GM12878 (cell line): Measurements from ENCODE around the gene RCC2. TPM values are rescaled to one million over a fixed set of nuclear protein-coding genes. Genes with fewer than 3 reads are reported as not detected.

ENCODE experiments used
- ATAC-seq: fragments of 200-7000 bp; cut with Tn5 transposase; 3 replicates; pipeline ENCODE4 v1.9.1; 2020; ENCODE audit warnings: mild to moderate bottlenecking, moderate library complexity
- BruUV-seq: library from RNA; stranded (reverse); fragments of 400-500 nt; replicated peaks from 2 replicates; lab custom pipeline; 2021; lab: Mats Ljungman, UMichigan
- CTCF ChIA-PET: fragments of 300-600 bp; sonication (Branson Sonifier 250); formaldehyde crosslinking; extraction: SDS; loops from one replicate; lab custom pipeline; 2021; ENCODE audit warnings: inconsistent platforms; lab: Yijun Ruan, JAX
- POLR2A ChIA-PET: fragments of 350-600 bp; formaldehyde crosslinking; extraction: SDS; loops from one replicate; lab custom pipeline; 2021; ENCODE audit warnings: inconsistent platforms; lab: Charles Lee
- RAD21 ChIA-PET: fragments of 300-600 bp; sonication (Branson Sonifier 250); formaldehyde crosslinking; loops from one replicate; lab custom pipeline; 2023; ENCODE audit warnings: antibody characterized with exemption; ENCODE audit not compliant: unreplicated experiment; lab: Charles Lee
- SMC1A ChIA-PET: fragments of 300-600 bp; sonication (Branson Sonifier 250); formaldehyde crosslinking; loops from one replicate; lab custom pipeline; 2023; ENCODE audit not compliant: unreplicated experiment, uncharacterized antibody; lab: Charles Lee
- DNase-seq: peaks from one replicate; pipeline ENCODE4 v3.0.0-alpha.2; 2011; ENCODE audit warnings: low read depth, low spot score
- FAIRE-seq: peaks from 3 replicates; lab custom pipeline; 2011; peaks lifted over from hg19 to GRCh38; lab: Jason Lieb, UNC
- H2AFZ ChIP-seq: 2 replicates; pipeline ENCODE4 v1.6.0; 2011; ENCODE audit warnings: low read depth, low read length, control low read depth; ENCODE audit not compliant: control insufficient read depth
- H3K27ac ChIP-seq: 2 replicates; pipeline ENCODE4 v1.5.1; 2011; ENCODE audit warnings: control low read depth; ENCODE audit not compliant: control insufficient read depth, insufficient read depth
- H3K27me3 ChIP-seq, 2 experiments: replicated peaks in 1 of 2; 2 replicates each; pipeline versions ENCODE4 v1.6.0 to v1.6.1; 2011; ENCODE audit warnings: low read length in 1 of 2; ENCODE audit not compliant: control insufficient read depth in 2 of 2, insufficient read depth in 2 of 2
- H3K36me3 ChIP-seq, 2 experiments: 2 replicates each; pipeline ENCODE4 v1.5.1; 2011; ENCODE audit warnings: low read length in 1 of 2; ENCODE audit not compliant: control insufficient read depth in 2 of 2, insufficient read depth in 2 of 2
- H3K4me1 ChIP-seq: 2 replicates; pipeline ENCODE4 v1.6.1; 2011; ENCODE audit warnings: mild to moderate bottlenecking, low read length, moderate library complexity, mixed read lengths; ENCODE audit not compliant: control insufficient read depth, insufficient read depth
- H3K4me2 ChIP-seq: 2 replicates; pipeline ENCODE4 v1.6.0; 2011; ENCODE audit warnings: control low read depth; ENCODE audit not compliant: control insufficient read depth, insufficient read depth
- H3K4me3 ChIP-seq: fragments of 200-600 bp; sonication (generic); 2 replicates; pipeline ENCODE4 v1.5.1; 2016
- H3K79me2 ChIP-seq: 2 replicates; pipeline ENCODE4 v1.6.0; 2011; ENCODE audit warnings: low read length; ENCODE audit not compliant: control insufficient read depth, insufficient read depth
- H3K9ac ChIP-seq: 2 replicates; pipeline ENCODE4 v1.8.0; 2011; ENCODE audit warnings: low read length, control low read depth, mixed read lengths; ENCODE audit not compliant: control insufficient read depth, insufficient read depth
- H3K9me3 ChIP-seq: replicated peaks from 3 replicates; pipeline ENCODE4 v1.5.1; 2011; ENCODE audit warnings: mild to moderate bottlenecking, low read length; ENCODE audit not compliant: control insufficient read depth, insufficient read depth
- H4K20me1 ChIP-seq: 2 replicates; pipeline ENCODE4 v1.6.0; 2011; ENCODE audit not compliant: control insufficient read depth, insufficient read depth
- BCL3 ChIP-seq: IDR thresholded peaks from 2 replicates; pipeline ENCODE4 v1.6.1; 2011; ENCODE audit warnings: borderline replicate concordance, low read depth, mild to moderate bottlenecking, moderate library complexity, low read length; ENCODE audit not compliant: insufficient read depth, poor library complexity, severe bottlenecking
- BCLAF1 ChIP-seq: fragments of 450-650 bp; IDR thresholded peaks from 2 replicates; pipeline ENCODE4 v1.6.1; 2017; ENCODE audit warnings: antibody characterized with exemption, mild to moderate bottlenecking, moderate library complexity
- CBX3 ChIP-seq: fragments of 200-600 bp; sonication (generic); IDR thresholded peaks from 2 replicates; pipeline ENCODE4 v1.6.1; 2016; ENCODE audit warnings: low read depth, borderline replicate concordance
- FOXK2 ChIP-seq: fragments of 450-650 bp; IDR thresholded peaks from 2 replicates; pipeline ENCODE4 v1.6.1; 2017; ENCODE audit warnings: mild to moderate bottlenecking, moderate library complexity
- IKZF1 ChIP-seq: fragments of 450-650 bp; conservative IDR thresholded peaks from 2 replicates; pipeline ENCODE4 v1.6.1; 2017; ENCODE audit warnings: antibody characterized with exemption, mild to moderate bottlenecking
- NFIC ChIP-seq: IDR thresholded peaks from 2 replicates; pipeline ENCODE4 v1.6.1; 2012; ENCODE audit warnings: low read depth, mild to moderate bottlenecking, inconsistent platforms, low read length, moderate library complexity
- NFXL1 ChIP-seq: fragments of 450-650 bp; IDR thresholded peaks from 2 replicates; pipeline ENCODE4 v1.6.1; 2017; ENCODE audit warnings: antibody characterized with exemption, mild to moderate bottlenecking, borderline replicate concordance
- NKRF ChIP-seq: fragments of 450-650 bp; conservative IDR thresholded peaks from 2 replicates; pipeline ENCODE4 v1.6.1; 2017; ENCODE audit warnings: mild to moderate bottlenecking, moderate library complexity
- SP1 ChIP-seq: IDR thresholded peaks from one replicate; pipeline ENCODE4 v1.6.1; 2011; ENCODE audit warnings: low read depth, low read length
- SUPT20H ChIP-seq: IDR thresholded peaks from 2 replicates; pipeline ENCODE4 v1.6.1; 2011; ENCODE audit warnings: low read depth, mild to moderate bottlenecking, low read length, moderate library complexity, borderline replicate concordance; ENCODE audit not compliant: control insufficient read depth
- TARDBP ChIP-seq: IDR thresholded peaks from 2 replicates; pipeline ENCODE4 v1.6.1; 2016; ENCODE audit warnings: borderline replicate concordance
- ZBTB40 ChIP-seq: fragments of 450-650 bp; IDR thresholded peaks from 2 replicates; pipeline ENCODE4 v1.6.1; 2016; ENCODE audit warnings: mild to moderate bottlenecking, moderate library complexity, borderline replicate concordance
- ZNF274 ChIP-seq: IDR thresholded peaks from one replicate; pipeline ENCODE4 v1.8.0; 2011; ENCODE audit not compliant: insufficient read length, insufficient read depth
- whole genome bisulfite sequencing: methylation state at CpG from one replicate; pipeline ENCODE4 v1.1.6; 2016; ENCODE audit warnings: low lambda C conversion rate; ENCODE audit not compliant: insufficient replicate concordance, insufficient coverage; ENCODE audit errors: missing lambda C conversion rate; 5-methylcytosine and 5-hydroxymethylcytosine counted together
- in situ Hi-C: fragments of 300-500 bp; cut with MboI; formaldehyde crosslinking; loops from 9 replicates; pipeline ENCODE4 v1.14.3; 2018; ENCODE audit warnings: mixed read lengths
- intact Hi-C: fragments of 100-400 bp; cut with micrococcal nuclease; formaldehyde crosslinking; loops from one replicate; pipeline ENCODE4 v1.14.2; 2022; ENCODE audit not compliant: unreplicated experiment
- polyA plus RNA-seq, 11 experiments: library from polyadenylated mRNA; depleted of rRNA in 4 of 11; unstranded in 6 of 11; stranded (reverse) in 5 of 11; fragments of >200 nt; fragmentation: Nextera tagmentation in 4 of 11; fragmentation: Illumina TruSeq in 1 of 11; extraction: Ambion mirVana in 4 of 11; extraction: Trizol in 1 of 11; gene quantifications; 1 replicate in 1 of 11; 2 replicates in 10 of 11; pipeline versions ENCODE4 v1.2.1 to v1.2.3, GENCODE V29; 2011 to 2016; ENCODE audit warnings: inconsistent platforms in 2 of 11, missing spikeins in 2 of 11, low read depth in 1 of 11
- total RNA-seq, 4 experiments: library from RNA; depleted of rRNA in 3 of 4; stranded (reverse); fragments of >200 nt in 3 of 4; fragmentation: Illumina TruSeq in 1 of 4; extraction: Trizol in 1 of 4; gene quantifications; 2 replicates each; pipeline versions ENCODE4 v1.2.1 to v1.2.3, GENCODE V29; 2013 to 2021

RCC2 gene
- total and polyA plus RNA-seq, 10 of the 15 experiments (the other 5 are each of a cell fraction or from before 2014, with no cell fraction given) = 10.7 to 176 (median 85.5) TPM

- no peak for FAIRE-seq
- Histone ChIP-seq H3K9me3 (no peaks in the 10 kb centered on the region), H3K4me3 (no peak overlapping the region), H3K79me2 (no peaks in the 10 kb centered on the region), H2AFZ (no peak overlapping the region), H3K4me1 (no peaks in the 10 kb centered on the region), H3K27me3 (no peaks in the 10 kb centered on the region; a peak in 1 of 4 replicates), H3K4me2 (no peak overlapping the region), H3K27ac (no peak overlapping the region), H3K36me3 (no peaks in the 10 kb centered on the region), H4K20me1 (no peaks in the 10 kb centered on the region), H3K9ac (no peak overlapping the region)
- POLR2A ChIA-PET = no interaction called here
- intact Hi-C loops (no loop called here), in situ Hi-C loops (no loop called here)
- WGBS = 53% methylated on average over 9 of the region's 9 CpGs
- no peak for ATAC-seq
- no peak for DNase-seq
- RAD21 ChIA-PET = no interaction called here
- SMC1A ChIA-PET = no interaction called here
- CTCF ChIA-PET = no interaction called here
- no TSS peak for BruUV-seq
- TF ChIP-seq BCL3 (no peak), FOXK2 (no peak), TARDBP (no peak), IKZF1 (no peak), ZNF274 (no peak), CBX3 (no peak), NFXL1 (no peak), SUPT20H (no peak), SP1 (no peak), NFIC (no peak), NKRF (no peak), BCLAF1 (no peak), ZBTB40 (no peak)
Observed at GRCh38 chr1:17359808-17360207, 79.7 kb downstream of the RCC2 start.
